HCT116 (cell line): ENCODE data around the gene CPZ. TPM values are rescaled to one million over a fixed set of nuclear protein-coding genes. Genes with fewer than 3 reads are reported as not detected.
A peak's percentile ranks its signal among the peaks of the same experiment; 100 is the strongest.

Experiments
- ATAC-seq: fragments of 200-7000 bp; cut with Tn5 transposase; 2 replicates; pipeline ENCODE4 v1.9.1; 2020; ENCODE audit warnings: mild to moderate bottlenecking, moderate library complexity
- BruUV-seq: library from RNA; stranded (reverse); fragments of 400-500 nt; replicated peaks from 2 replicates; lab custom pipeline; 2021; lab: Mats Ljungman, UMichigan
- CTCF ChIA-PET: fragments of 300-600 bp; sonication (Branson Sonifier 250); formaldehyde crosslinking; loops from one replicate; lab custom pipeline; 2021; ENCODE audit warnings: antibody characterized with exemption; lab: Charles Lee
- POLR2A ChIA-PET: fragments of 300-600, 350-600 bp; sonication (Branson Sonifier 250); formaldehyde crosslinking; loops from one replicate; lab custom pipeline; 2021; ENCODE audit warnings: antibody characterized with exemption; lab: Charles Lee
- RAD21 ChIA-PET, 2 experiments: fragments of 300-600 bp; sonication (Branson Sonifier 250); formaldehyde crosslinking; loops; one replicate each; lab custom pipeline; 2023; ENCODE audit warnings: low total read pairs in 2 of 2; ENCODE audit not compliant: uncharacterized antibody in 2 of 2, unreplicated experiment in 2 of 2, low non-redundant PET in 1 of 2; lab: Charles Lee
- DNase-seq: peaks from one replicate; pipeline ENCODE4 v3.0.0-alpha.2; 2010; ENCODE audit warnings: low read depth, low spot score
- H2AFZ ChIP-seq: fragments of 200-600 bp; shearing (Covaris generic), sonication (generic); 2 replicates; pipeline ENCODE4 v1.6.1; 2017; ENCODE audit warnings: low read depth, mixed run types, mixed read lengths, antibody characterized with exemption, low read length; ENCODE audit not compliant: poor library complexity, severe bottlenecking
- H3K27ac ChIP-seq: 2 replicates; pipeline ENCODE4 v1.5.1; 2012; ENCODE audit warnings: low read depth, low read length
- H3K27me3 ChIP-seq: fragments of 200-600 bp; sonication (generic); 2 replicates; pipeline ENCODE4 v1.6.1; 2016; ENCODE audit warnings: mixed run types, low read length, mixed read lengths; ENCODE audit not compliant: insufficient read depth
- H3K36me3 ChIP-seq, 2 experiments: fragments of 200-500 bp in 1 of 2; fragments of 200-600 bp in 1 of 2; sonication (Bioruptor generic) in 1 of 2; sonication (generic) in 1 of 2; 2 replicates each; pipeline versions ENCODE4 v1.5.1 to v1.6.1; 2014 to 2016; ENCODE audit warnings: low read length in 2 of 2, inconsistent platforms in 1 of 2, mixed read lengths in 1 of 2, mixed run types in 1 of 2; ENCODE audit not compliant: insufficient read depth in 2 of 2, control insufficient read depth in 1 of 2
- H3K4me1 ChIP-seq, 2 experiments: fragments of 200-600 bp in 1 of 2; sonication (generic) in 1 of 2; 2 replicates each; pipeline versions ENCODE4 v1.5.1 to v1.6.1; 2012 to 2017; ENCODE audit warnings: low read length in 2 of 2, inconsistent platforms in 1 of 2, mild to moderate bottlenecking in 1 of 2, mixed read lengths in 1 of 2, mixed run types in 1 of 2, moderate library complexity in 1 of 2; ENCODE audit not compliant: insufficient read depth in 2 of 2, control insufficient read depth in 1 of 2
- H3K4me2 ChIP-seq: fragments of 200-600 bp; sonication (generic); 2 replicates; pipeline ENCODE4 v1.6.1; 2017; ENCODE audit warnings: mixed run types, low read length, mixed read lengths
- H3K4me3 ChIP-seq, 2 experiments: fragments of 200-600 bp in 1 of 2; sonication (generic) in 1 of 2; replicated peaks in 1 of 2; 2 replicates each; pipeline ENCODE4 v1.5.1; 2011 to 2016; ENCODE audit warnings: low read length in 2 of 2, control low read depth in 1 of 2, low read depth in 1 of 2, mild to moderate bottlenecking in 1 of 2, mixed read lengths in 1 of 2, mixed run types in 1 of 2
- H3K79me2 ChIP-seq: fragments of 200-600 bp; sonication (generic); 2 replicates; pipeline ENCODE4 v1.6.1; 2017; ENCODE audit warnings: mild to moderate bottlenecking, mixed run types, low read length, moderate library complexity, mixed read lengths; ENCODE audit not compliant: insufficient read depth
- H3K9ac ChIP-seq: fragments of 200-600 bp; sonication (generic); 2 replicates; pipeline ENCODE4 v1.6.1; 2016; ENCODE audit warnings: low read length, mixed read lengths
- H3K9me2 ChIP-seq: fragments of 200-600 bp; sonication (generic), shearing (Covaris generic); 2 replicates; pipeline ENCODE4 v1.6.1; 2017; ENCODE audit warnings: mixed run types, mild to moderate bottlenecking, moderate library complexity; ENCODE audit not compliant: insufficient read depth
- H3K9me3 ChIP-seq, 2 experiments: fragments of 200-500 bp in 1 of 2; fragments of 200-600 bp in 1 of 2; sonication (Bioruptor generic) in 1 of 2; sonication (generic) in 1 of 2; 2 replicates each; pipeline ENCODE4 v1.6.1; 2014 to 2017; ENCODE audit warnings: low read length in 2 of 2, mixed read lengths in 2 of 2, inconsistent platforms in 1 of 2, low read depth in 1 of 2, mild to moderate bottlenecking in 1 of 2, mixed run types in 1 of 2, moderate library complexity in 1 of 2; ENCODE audit not compliant: control insufficient read depth in 1 of 2, insufficient read depth in 1 of 2
- H4K20me1 ChIP-seq: fragments of 200-600 bp; sonication (generic), shearing (Covaris generic); 2 replicates; pipeline ENCODE4 v1.6.1; 2017; ENCODE audit warnings: mixed run types, mild to moderate bottlenecking, moderate library complexity; ENCODE audit not compliant: insufficient read depth
- CTCF ChIP-seq, 3 experiments: fragments of 200-600 bp in 1 of 3; sonication (generic) in 1 of 3; IDR thresholded peaks in 2 of 3; conservative IDR thresholded peaks in 1 of 3; 2 replicates each; pipeline ENCODE4 v1.5.1; 2012 to 2017; ENCODE audit warnings: low read depth in 2 of 3, low read length in 2 of 3, antibody characterized with exemption in 1 of 3, borderline replicate concordance in 1 of 3, control low read depth in 1 of 3, mild to moderate bottlenecking in 1 of 3, mixed read lengths in 1 of 3, mixed run types in 1 of 3, moderate library complexity in 1 of 3; ENCODE audit not compliant: insufficient read depth in 1 of 3
- ELF1 ChIP-seq: IDR thresholded peaks from 2 replicates; pipeline ENCODE4 v1.6.1; 2012; ENCODE audit warnings: low read depth, borderline replicate concordance
- POLR2AphosphoS5 ChIP-seq: IDR thresholded peaks from 2 replicates; pipeline ENCODE4 v1.6.1; 2011; ENCODE audit warnings: mild to moderate bottlenecking, low read depth, low read length, moderate library complexity
- intact Hi-C: fragments of 100-400 bp; cut with micrococcal nuclease; formaldehyde crosslinking; loops from 2 replicates; pipeline ENCODE4 v1.10.0; 2022
- total RNA-seq: library from RNA; stranded (reverse); gene quantifications from one replicate; pipeline ENCODE4 v1.2.1, GENCODE V29; 2021; ENCODE audit not compliant: unreplicated experiment

The CPZ gene
- total RNA-seq, 1 experiment from 2014 or later = not detected

GRCh38 chr4:8546766-8547107 lies 45.8 kb upstream of the CPZ start (continued):
- TF ChIP-seq CTCF (IDR thresholded peaks at IDR 0.05 in 2 of 3, conservative IDR thresholded peaks at IDR 0.05 in 1 of 3; ENCODE audit: borderline replicate concordance in 1 of 3, insufficient read depth in 1 of 3, low read depth in 2 of 3, low read length in 2 of 3) = no peak
- no peak for TF ChIP-seq ELF1

GRCh38 chr4:8547108-8547911 lies 45.3 kb upstream of the CPZ start:
- Histone ChIP-seq H3K4me3 (no peak overlapping the region), H3K27ac (no peak overlapping the region), H2AFZ (peak overlapping the region; percentile 71), H3K9me3 (no peaks in the 10 kb centered on the region), H3K4me2 (peak overlapping the region; percentile 58), H3K36me3 (no peaks in the 10 kb centered on the region), H3K79me2 (no peaks in the 10 kb centered on the region), H4K20me1 (no peaks in the 10 kb centered on the region), H3K4me1 (peaks cover 0 to 21% of the 10 kb centered on the region in 2 experiments; a peak in 3 of 4 replicates), H3K9ac (no peak overlapping the region), H3K9me2 (no peaks in the 10 kb centered on the region), H3K27me3 (0 out of 2 replicates have a peak, but pooled peaks cover 2% of the 10 kb centered on the region)
- TF ChIP-seq POLR2AphosphoS5 = no peak
- TF ChIP-seq CTCF (IDR thresholded peaks at IDR 0.05 in 2 of 3, conservative IDR thresholded peaks at IDR 0.05 in 1 of 3; ENCODE audit: borderline replicate concordance in 1 of 3, insufficient read depth in 1 of 3, low read depth in 2 of 3, low read length in 2 of 3) = peak in 2 of 3 experiments; percentile 70 to 77; a peak in 4 of 6 replicates
- intact Hi-C loops = loop anchor here (1.0 to 5.0 kb wide), 4 partner anchors 40 to 305 kb away; no protein-coding TSS in a partner anchor
- DNase-seq (peak; percentile 56), ATAC-seq (peak; percentile 81)
- BruUV-seq = no TSS peak
- RAD21 ChIA-PET = interaction anchor here (0.7 to 1.5 kb wide), 2 partner anchors 79 kb away, joined by 3 to 6 read pairs; no protein-coding TSS in a partner anchor
- POLR2A ChIA-PET = interaction anchor here (0.9 to 1.3 kb wide), 2 partner anchors 9 to 10 kb away, joined by 3 to 6 read pairs; no protein-coding TSS in a partner anchor
- CTCF ChIA-PET = interaction anchor here (0.7 to 3.4 kb wide), 9 partner anchors 9 to 370 kb away, joined by 3 to 35 read pairs (median 3); no protein-coding TSS in a partner anchor
